PC-9 (cell line): ENCODE data around the gene FAH. TPM values are rescaled to one million over a fixed set of nuclear protein-coding genes. Genes with fewer than 3 reads are reported as not detected.
A peak's percentile ranks its signal among the peaks of the same experiment; 100 is the strongest.

ENCODE experiments used
- BruUV-seq: library from RNA; stranded (reverse); fragments of 400-500 nt; replicated peaks from 2 replicates; lab custom pipeline; 2021; lab: Mats Ljungman, UMichigan
- CTCF ChIA-PET: fragments of 300-600 bp; sonication (Branson Sonifier 250); formaldehyde crosslinking; loops from one replicate; lab custom pipeline; 2022; ENCODE audit warnings: antibody characterized with exemption; lab: Charles Lee
- POLR2A ChIA-PET: fragments of 300-600 bp; sonication (Branson Sonifier 250); formaldehyde crosslinking; loops from one replicate; lab custom pipeline; 2022; ENCODE audit warnings: antibody characterized with exemption; ENCODE audit not compliant: unreplicated experiment; lab: Charles Lee
- DNase-seq, 2 experiments: peaks; one replicate each; pipeline versions ENCODE4 v3.0.0 to v3.0.0-alpha.2; 2015 to 2022; ENCODE audit warnings: mixed read lengths in 1 of 2
- H2AFZ ChIP-seq: fragments of 200-600 bp; sonication (generic); 2 replicates; pipeline ENCODE4 v1.8.1; 2017; ENCODE audit warnings: antibody characterized with exemption
- H3F3A ChIP-seq: fragments of 200-600 bp; sonication (generic); 2 replicates; pipeline ENCODE4 v1.8.1; 2017; ENCODE audit warnings: antibody characterized with exemption, mild to moderate bottlenecking, low read depth; ENCODE audit not compliant: insufficient read depth
- H3K27ac ChIP-seq: fragments of 200-600 bp; sonication (generic); 2 replicates; pipeline ENCODE4 v1.6.1; 2016; ENCODE audit warnings: mixed run types
- H3K27me3 ChIP-seq: fragments of 200-600 bp; sonication (generic); 2 replicates; pipeline ENCODE4 v1.6.1; 2016; ENCODE audit warnings: low read depth, mixed run types; ENCODE audit not compliant: insufficient read depth
- H3K36me3 ChIP-seq: fragments of 200-600 bp; sonication (generic); 2 replicates; pipeline ENCODE4 v1.6.1; 2016; ENCODE audit warnings: low read depth, mixed run types
- H3K4me1 ChIP-seq: fragments of 200-600 bp; sonication (generic); replicated peaks from 2 replicates; pipeline ENCODE4 v1.6.1; 2016; ENCODE audit warnings: mixed run types; ENCODE audit not compliant: insufficient read depth
- H3K4me2 ChIP-seq: fragments of 200-600 bp; sonication (generic); 2 replicates; pipeline ENCODE4 v1.6.1; 2017; ENCODE audit warnings: mixed run types
- H3K4me3 ChIP-seq: fragments of 200-600 bp; sonication (generic); 2 replicates; pipeline ENCODE4 v1.6.1; 2016; ENCODE audit warnings: mixed run types
- H3K79me2 ChIP-seq: fragments of 200-600 bp; sonication (generic); 2 replicates; pipeline ENCODE4 v1.6.1; 2017; ENCODE audit warnings: low read depth, mixed run types
- H3K9me2 ChIP-seq: fragments of 200-600 bp; sonication (generic); 2 replicates; pipeline ENCODE4 v1.8.1; 2017; ENCODE audit warnings: mild to moderate bottlenecking; ENCODE audit not compliant: insufficient read depth
- H3K9me3 ChIP-seq: fragments of 200-600 bp; sonication (generic); 2 replicates; pipeline ENCODE4 v1.8.1; 2016; ENCODE audit warnings: low read depth; ENCODE audit not compliant: insufficient read depth
- H4K20me1 ChIP-seq: fragments of 200-600 bp; sonication (generic); 2 replicates; pipeline ENCODE4 v1.8.1; 2017; ENCODE audit not compliant: insufficient read depth
- CTCF ChIP-seq: fragments of 200-600 bp; sonication (generic); conservative IDR thresholded peaks from 2 replicates; pipeline ENCODE4 v1.6.1; 2017; ENCODE audit warnings: mixed run types, antibody characterized with exemption, mild to moderate bottlenecking, moderate library complexity
- EZH2 ChIP-seq: fragments of 200-600 bp; sonication (generic); IDR thresholded peaks from 2 replicates; pipeline ENCODE4 v1.8.0; 2017; ENCODE audit warnings: antibody characterized with exemption, low read depth
- intact Hi-C: fragments of 100-400 bp; cut with micrococcal nuclease; formaldehyde crosslinking; loops from one replicate; pipeline ENCODE4 v1.10.0; 2022; ENCODE audit not compliant: unreplicated experiment
- total RNA-seq: library from RNA; stranded (reverse); gene quantifications from 2 replicates; pipeline ENCODE4 v1.2.3, GENCODE V29; 2021

FAH gene
- total RNA-seq, 1 experiment from 2014 or later = 75.5 TPM

- no TSS peak for BruUV-seq
- no peaks in the 10 kb centered on the region for H3K9me2 ChIP-seq
- H2AFZ ChIP-seq = no peak overlapping the region
- H3K27me3 ChIP-seq = 0 out of 2 replicates have a peak, but pooled peaks cover 4% of the 10 kb centered on the region
- ChIA-PET CTCF (no interaction called here), POLR2A (no interaction called here)
- no peaks in the 10 kb centered on the region for H3K9me3 ChIP-seq
- H3K36me3 ChIP-seq = no peaks in the 10 kb centered on the region
- H3K27ac ChIP-seq = no peak overlapping the region
- no peaks in the 10 kb centered on the region for H3K4me1 ChIP-seq
- H4K20me1 ChIP-seq = no peaks in the 10 kb centered on the region
- intact Hi-C loops = no loop called here
- H3K79me2 ChIP-seq = no peaks in the 10 kb centered on the region
- H3F3A ChIP-seq = no peaks in the 10 kb centered on the region
- no peak overlapping the region for H3K4me3 ChIP-seq
- no peak for DNase-seq
- TF ChIP-seq EZH2 (no peak), CTCF (no peak)
- no peak overlapping the region for H3K4me2 ChIP-seq
Measured at GRCh38 chr15:80231371-80231770, 78.6 kb downstream of the FAH start.

- ChIA-PET CTCF (no interaction called here), POLR2A (interaction anchor here (0.7 kb wide), 1 partner anchor 298 kb away, joined by 5 read pairs; no protein-coding TSS in a partner anchor)
- BruUV-seq = no TSS peak
- Histone ChIP-seq H3F3A (no peaks in the 10 kb centered on the region), H3K36me3 (no peaks in the 10 kb centered on the region), H3K9me2 (no peaks in the 10 kb centered on the region), H3K9me3 (no peaks in the 10 kb centered on the region), H3K4me2 (no peak overlapping the region), H3K27me3 (0 out of 2 replicates have a peak, but pooled peaks cover 4% of the 10 kb centered on the region), H3K79me2 (no peaks in the 10 kb centered on the region), H2AFZ (no peak overlapping the region), H3K4me1 (no peaks in the 10 kb centered on the region), H4K20me1 (no peaks in the 10 kb centered on the region), H3K27ac (no peak overlapping the region), H3K4me3 (no peak overlapping the region)
- TF ChIP-seq EZH2 (no peak), CTCF (no peak)
- intact Hi-C loops = no loop called here
- DNase-seq = no peak
Measured at GRCh38 chr15:80233581-80233980, 80.8 kb downstream of the FAH start.

GRCh38 chr15:80234883-80235282 lies 82.1 kb downstream of the FAH start:
- CTCF ChIA-PET = interaction anchor here (0.6 kb wide), 1 partner anchor 15 kb away, joined by 5 read pairs; no protein-coding TSS in a partner anchor
- POLR2A ChIA-PET = no interaction called here
- no peaks in the 10 kb centered on the region for H3K9me2 ChIP-seq
- H3K27me3 ChIP-seq = 0 out of 2 replicates have a peak, but pooled peaks cover 4% of the 10 kb centered on the region
- H3K79me2 ChIP-seq = no peaks in the 10 kb centered on the region
- H3K4me1 ChIP-seq = no peaks in the 10 kb centered on the region
- no peaks in the 10 kb centered on the region for H3K9me3 ChIP-seq
- no peaks in the 10 kb centered on the region for H4K20me1 ChIP-seq
- no peaks in the 10 kb centered on the region for H3K36me3 ChIP-seq
- H3K4me2 ChIP-seq = no peak overlapping the region
- H3K27ac ChIP-seq = no peak overlapping the region
- intact Hi-C loops = no loop called here
- H3F3A ChIP-seq = no peaks in the 10 kb centered on the region
- H2AFZ ChIP-seq = no peak overlapping the region
- no TSS peak for BruUV-seq
- DNase-seq = peak; percentile 12 to 36
- H3K4me3 ChIP-seq = no peak overlapping the region
- TF ChIP-seq CTCF (peak; percentile 66), EZH2 (no peak)

Other genes starting within 250 kb of the FAH start
- not detected in 2 replicates for gene BCL2A1, start 181.8 kb upstream of the FAH start, total RNA-seq
- 43.6 and 68.3 TPM in 2 replicates for gene ZFAND6, start 93.3 kb upstream of the FAH start, total RNA-seq
- gene CTXND1, start 99.2 kb downstream of the FAH start, total RNA-seq = not detected in 2 replicates